Activated CD4-positive, alpha-beta memory T cell treated with anti-CD3 and anti-CD28 coated beads, Interleukin-2, amount 10 ng/mL, durations not matched to agents 7 days and 5 days (primary cell): Measurements from ENCODE around the gene HLX. TPM values are rescaled to one million over a fixed set of nuclear protein-coding genes. Genes with fewer than 3 reads are reported as not detected.

ENCODE experiments used
- CTCF ChIA-PET: fragments of 350-600 bp; sonication (Branson Sonifier 250); formaldehyde crosslinking; loops from one replicate; lab custom pipeline; 2021; ENCODE audit warnings: antibody characterized with exemption, inconsistent platforms; lab: Charles Lee
- POLR2A ChIA-PET: fragments of 350-600 bp; sonication (Branson Sonifier 250); formaldehyde crosslinking; loops from one replicate; lab custom pipeline; 2021; ENCODE audit warnings: antibody characterized with exemption; lab: Charles Lee
- DNase-seq: peaks from one replicate; pipeline ENCODE4 v3.0.0-alpha.2; 2020
- H3K27ac Mint-ChIP-seq: one replicate; pipeline ENCODE4 v1.8.0; 2021; ENCODE audit warnings: mild to moderate bottlenecking, mixed read lengths
- H3K27me3 Mint-ChIP-seq: one replicate; pipeline ENCODE4 v1.8.0; 2021; ENCODE audit warnings: mixed read lengths
- H3K36me3 Mint-ChIP-seq: one replicate; pipeline ENCODE4 v1.8.0; 2021; ENCODE audit warnings: low read depth, mixed read lengths
- H3K4me1 Mint-ChIP-seq: one replicate; pipeline ENCODE4 v1.8.0; 2021; ENCODE audit warnings: mixed read lengths
- H3K4me3 Mint-ChIP-seq: one replicate; pipeline ENCODE4 v1.8.0; 2021; ENCODE audit warnings: mild to moderate bottlenecking, mixed read lengths
- H3K9me3 Mint-ChIP-seq: one replicate; pipeline ENCODE4 v1.8.0; 2021; ENCODE audit warnings: mixed read lengths
- total RNA-seq, 2 experiments: library from RNA; stranded (reverse); gene quantifications; one replicate each; pipeline ENCODE4 v1.2.3, GENCODE V29; 2021

The HLX gene
- total RNA-seq, 2 experiments from 2014 or later: 0.20 to 0.33 TPM

DNA sequence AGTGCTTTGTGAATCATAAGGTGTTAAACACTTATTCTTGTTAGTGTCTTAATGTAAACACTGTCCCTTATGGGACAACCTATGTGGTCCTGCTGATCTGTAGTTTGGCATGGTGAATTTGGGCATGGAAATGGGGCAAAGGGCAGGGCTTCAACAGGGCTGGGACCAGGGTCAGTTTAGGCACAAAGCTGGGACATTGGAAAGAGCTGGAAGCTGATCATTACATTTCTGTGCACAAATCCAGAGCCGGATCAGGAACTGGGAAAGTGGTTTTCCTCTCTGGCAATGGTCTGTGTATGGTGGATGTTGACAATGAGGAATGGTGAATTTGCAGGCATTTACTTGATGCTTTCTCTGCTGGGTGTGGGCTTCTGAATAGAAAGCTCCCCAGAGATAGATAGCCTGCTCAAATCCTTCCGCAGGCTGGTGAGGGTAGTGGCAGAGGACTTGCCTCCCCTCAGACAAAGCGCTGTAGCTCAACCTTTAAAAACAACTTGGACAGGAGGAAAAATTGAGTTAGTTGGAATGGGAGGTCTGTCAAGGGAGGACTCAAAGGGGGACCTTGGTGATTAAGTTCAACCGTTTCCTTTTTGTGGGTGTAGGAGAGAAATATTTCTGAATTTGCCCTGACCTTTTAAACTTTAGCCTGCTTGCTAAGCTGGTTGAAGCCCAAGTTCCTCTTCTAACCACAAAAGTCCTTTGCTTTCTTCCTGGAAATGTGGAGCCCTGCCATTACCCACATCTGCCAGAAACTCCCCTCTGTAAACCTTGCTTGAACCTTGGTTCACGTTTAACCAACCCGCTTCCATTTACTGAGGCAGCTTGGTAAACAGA, 35.3 kb downstream of the HLX start:
- ChIA-PET POLR2A (no interaction called here), CTCF (no interaction called here)
- Mint-ChIP-seq H3K4me1 (no peaks in the 10 kb centered on the region), H3K4me3 (no peak overlapping the region), H3K27ac (no peak overlapping the region), H3K36me3 (no peaks in the 10 kb centered on the region), H3K9me3 (no peaks in the 10 kb centered on the region), H3K27me3 (no peaks in the 10 kb centered on the region)
- DNase-seq: no peak

DNA sequence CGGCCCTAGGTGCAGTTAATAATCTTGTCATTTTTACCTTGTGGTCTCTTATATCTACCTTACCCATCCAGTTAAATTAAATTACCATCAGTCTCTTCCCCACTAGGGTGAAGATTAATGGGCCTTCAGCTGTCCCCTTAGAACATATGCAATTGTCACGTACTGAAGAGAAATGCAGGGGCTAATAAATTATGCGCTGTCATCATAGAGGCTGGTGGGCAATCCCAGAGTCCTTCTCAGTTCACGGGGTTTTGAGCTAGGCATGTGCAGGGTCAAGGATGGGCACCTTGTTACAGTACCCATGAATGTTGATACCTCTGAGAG, 35.8 kb downstream of the HLX start:
- no peak overlapping the region for H3K4me3 Mint-ChIP-seq
- CTCF ChIA-PET: no interaction called here
- no peaks in the 10 kb centered on the region for H3K4me1 Mint-ChIP-seq
- POLR2A ChIA-PET: no interaction called here
- H3K27me3 Mint-ChIP-seq: no peaks in the 10 kb centered on the region
- no peaks in the 10 kb centered on the region for H3K9me3 Mint-ChIP-seq
- no peak for DNase-seq
- no peak overlapping the region for H3K27ac Mint-ChIP-seq
- H3K36me3 Mint-ChIP-seq: no peaks in the 10 kb centered on the region

DNA sequence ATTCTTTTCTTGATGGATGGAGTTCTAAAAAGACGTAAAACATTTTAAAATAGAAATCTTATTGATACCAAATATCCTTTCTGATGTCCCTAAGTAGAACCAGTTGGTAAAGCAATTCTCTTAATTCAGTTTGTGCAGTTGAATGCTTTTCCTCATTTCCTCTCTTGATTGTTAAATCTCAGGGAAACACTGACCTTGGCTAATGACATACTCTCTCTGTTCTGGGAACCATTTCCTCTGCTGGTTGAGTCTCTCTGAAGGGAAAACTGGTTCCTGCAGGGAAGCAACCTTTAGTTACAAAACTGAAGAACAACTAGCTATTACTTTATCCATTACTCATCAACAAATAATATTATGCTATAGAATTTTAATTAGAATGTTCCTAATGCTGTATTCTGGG, 36.7 kb downstream of the HLX start:
- no peaks in the 10 kb centered on the region for H3K27me3 Mint-ChIP-seq
- no peaks in the 10 kb centered on the region for H3K9me3 Mint-ChIP-seq
- no peak overlapping the region for H3K4me3 Mint-ChIP-seq
- no peak for DNase-seq
- no peaks in the 10 kb centered on the region for H3K36me3 Mint-ChIP-seq
- ChIA-PET CTCF (no interaction called here), POLR2A (no interaction called here)
- no peak overlapping the region for H3K27ac Mint-ChIP-seq
- no peaks in the 10 kb centered on the region for H3K4me1 Mint-ChIP-seq

DNA sequence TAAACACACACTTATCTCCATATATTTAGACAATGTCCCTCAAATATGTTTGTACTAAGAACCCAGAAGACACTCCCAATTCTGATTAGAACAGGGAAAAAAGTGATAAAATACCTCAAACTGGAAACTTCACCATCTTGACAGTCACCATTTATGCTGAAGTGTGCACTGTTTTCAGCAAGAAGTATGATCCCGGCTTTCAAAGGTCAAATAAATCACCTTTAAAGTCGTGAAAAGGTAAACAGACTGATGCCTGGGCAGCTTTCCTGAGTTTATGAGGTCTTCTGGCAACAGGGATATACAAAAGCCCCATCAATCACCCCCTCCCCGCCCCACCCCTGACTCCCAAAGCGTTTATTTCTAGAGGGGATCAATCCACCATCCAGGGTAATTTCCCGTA, 37.9 kb downstream of the HLX start:
- CTCF ChIA-PET: no interaction called here
- DNase-seq: no peak

DNA sequence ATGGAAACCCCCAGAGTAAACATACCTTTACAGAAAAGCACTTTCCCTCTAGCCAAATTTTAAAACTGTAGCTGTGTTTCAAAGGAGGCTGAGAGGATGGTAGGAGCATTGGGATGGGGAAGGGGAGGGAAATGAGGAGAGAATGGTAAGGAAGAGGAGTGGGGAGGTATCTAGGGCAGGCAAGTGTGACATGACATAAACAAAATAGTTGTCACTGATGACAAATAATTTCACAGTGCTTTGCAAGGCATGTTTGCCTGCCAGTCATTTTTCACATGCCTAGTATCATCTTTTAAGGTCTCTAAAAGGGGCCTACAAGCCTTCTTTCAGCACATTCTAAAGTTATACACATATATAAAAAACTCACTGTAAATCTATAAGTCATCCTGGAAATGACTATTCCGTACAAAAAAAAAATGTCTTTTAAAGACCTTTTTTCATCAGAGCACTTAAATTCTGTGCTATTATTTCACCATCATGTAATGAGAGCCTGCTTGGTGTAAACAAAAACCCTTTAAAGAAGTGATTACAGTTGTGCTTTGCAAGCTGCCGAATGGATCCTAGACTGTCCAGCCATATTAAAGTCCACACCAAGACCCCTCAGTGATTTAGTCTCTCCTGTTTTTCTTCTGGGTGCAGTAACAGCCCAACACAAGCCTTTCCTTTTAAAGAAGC, 38.4 kb downstream of the HLX start:
- CTCF ChIA-PET: no interaction called here
- H3K27me3 Mint-ChIP-seq: no peaks in the 10 kb centered on the region
- no peak for DNase-seq
- H3K4me3 Mint-ChIP-seq: no peak overlapping the region
- no peak overlapping the region for H3K27ac Mint-ChIP-seq
- POLR2A ChIA-PET: no interaction called here
- no peaks in the 10 kb centered on the region for H3K9me3 Mint-ChIP-seq
- no peaks in the 10 kb centered on the region for H3K36me3 Mint-ChIP-seq
- no peaks in the 10 kb centered on the region for H3K4me1 Mint-ChIP-seq

More for the DNA sequence above, 37.9 kb downstream of the HLX start:
- Mint-ChIP-seq H3K4me1 (no peaks in the 10 kb centered on the region), H3K27ac (no peak overlapping the region), H3K4me3 (no peak overlapping the region), H3K36me3 (no peaks in the 10 kb centered on the region), H3K9me3 (no peaks in the 10 kb centered on the region), H3K27me3 (no peaks in the 10 kb centered on the region)
- POLR2A ChIA-PET: no interaction called here

DNA sequence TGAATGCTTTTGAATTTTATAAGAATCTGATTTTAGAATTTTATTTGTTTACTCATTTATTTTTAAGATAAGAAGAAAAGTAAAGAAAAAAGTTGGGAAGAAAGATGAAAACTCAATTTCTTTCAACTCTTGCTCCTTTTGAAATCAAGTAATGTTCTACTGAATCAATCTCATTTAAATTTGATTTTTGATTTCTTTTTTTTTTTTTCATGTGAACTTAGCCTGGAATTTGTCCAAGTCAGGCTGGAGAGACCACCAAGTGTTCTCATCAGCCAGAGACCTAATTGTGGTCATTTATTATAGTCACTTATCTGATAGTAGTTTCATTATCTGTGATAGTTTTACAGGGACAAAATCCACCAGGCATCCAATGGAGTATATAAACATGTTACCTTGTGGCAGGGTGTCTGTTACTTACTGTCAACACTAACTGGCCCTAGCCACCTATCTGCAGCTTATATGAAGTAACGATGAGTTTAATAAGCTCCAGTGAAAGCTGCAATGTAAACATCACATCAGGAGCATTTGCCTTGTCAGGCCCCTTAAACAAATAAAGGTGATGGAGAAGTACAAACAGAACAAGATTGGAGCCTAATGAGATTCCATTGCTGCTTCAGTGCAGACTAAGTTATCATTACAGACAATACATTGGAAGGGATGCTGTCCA, 39.2 kb downstream of the HLX start:
- DNase-seq: no peak
- POLR2A ChIA-PET: no interaction called here
- no peaks in the 10 kb centered on the region for H3K36me3 Mint-ChIP-seq
- no peak overlapping the region for H3K27ac Mint-ChIP-seq
- CTCF ChIA-PET: no interaction called here
- no peaks in the 10 kb centered on the region for H3K9me3 Mint-ChIP-seq
- no peaks in the 10 kb centered on the region for H3K4me1 Mint-ChIP-seq
- H3K4me3 Mint-ChIP-seq: no peak overlapping the region
- no peaks in the 10 kb centered on the region for H3K27me3 Mint-ChIP-seq

DNA sequence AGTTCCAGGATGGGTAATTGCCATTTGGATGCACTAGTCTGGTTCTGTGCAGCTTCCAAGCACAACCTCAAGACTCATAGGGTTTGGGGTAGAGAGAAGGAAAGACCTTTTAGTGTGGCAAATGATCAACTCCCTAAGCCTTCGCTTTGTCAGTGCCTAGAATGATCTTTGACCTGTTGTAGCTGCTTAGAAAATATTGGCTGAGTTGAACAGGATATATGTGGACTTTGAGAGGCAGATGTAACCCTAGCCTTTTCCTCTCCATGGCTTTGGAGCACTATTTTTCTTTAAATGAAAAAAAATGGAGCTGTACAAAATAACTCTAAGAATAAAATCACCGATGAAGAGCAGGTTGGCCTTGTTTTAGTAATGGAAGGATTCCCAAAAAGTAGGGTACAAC, 41.7 kb downstream of the HLX start:
- no peaks in the 10 kb centered on the region for H3K9me3 Mint-ChIP-seq
- no peaks in the 10 kb centered on the region for H3K27me3 Mint-ChIP-seq
- ChIA-PET CTCF (no interaction called here), POLR2A (no interaction called here)
- no peak overlapping the region for H3K4me3 Mint-ChIP-seq
- H3K4me1 Mint-ChIP-seq: no peaks in the 10 kb centered on the region
- no peaks in the 10 kb centered on the region for H3K36me3 Mint-ChIP-seq
- DNase-seq: no peak
- H3K27ac Mint-ChIP-seq: no peak overlapping the region

DNA sequence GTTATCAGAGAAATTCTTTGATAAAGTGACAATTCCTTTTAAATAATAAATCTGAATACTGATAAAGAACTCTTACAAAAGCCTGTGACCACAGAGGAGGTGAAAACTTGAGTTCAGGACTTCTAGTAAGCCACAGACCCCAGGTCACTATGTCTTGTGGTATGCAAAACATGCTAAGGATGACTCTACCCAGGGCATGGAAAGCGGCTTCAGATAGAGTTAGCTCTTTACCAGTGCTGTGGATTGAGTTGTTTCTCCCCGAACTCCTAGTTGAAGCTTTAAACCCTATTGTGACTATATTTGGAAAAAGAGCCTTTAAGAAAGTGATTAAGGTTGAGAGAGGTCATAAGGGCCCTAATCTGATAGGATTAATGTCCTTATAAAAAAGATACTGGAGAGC, 42.3 kb downstream of the HLX start:
- CTCF ChIA-PET: no interaction called here
- no peaks in the 10 kb centered on the region for H3K36me3 Mint-ChIP-seq
- no peaks in the 10 kb centered on the region for H3K4me1 Mint-ChIP-seq
- DNase-seq: no peak
- no peak overlapping the region for H3K27ac Mint-ChIP-seq
- POLR2A ChIA-PET: no interaction called here
- H3K9me3 Mint-ChIP-seq: no peaks in the 10 kb centered on the region
- H3K27me3 Mint-ChIP-seq: no peaks in the 10 kb centered on the region
- H3K4me3 Mint-ChIP-seq: no peak overlapping the region

DNA sequence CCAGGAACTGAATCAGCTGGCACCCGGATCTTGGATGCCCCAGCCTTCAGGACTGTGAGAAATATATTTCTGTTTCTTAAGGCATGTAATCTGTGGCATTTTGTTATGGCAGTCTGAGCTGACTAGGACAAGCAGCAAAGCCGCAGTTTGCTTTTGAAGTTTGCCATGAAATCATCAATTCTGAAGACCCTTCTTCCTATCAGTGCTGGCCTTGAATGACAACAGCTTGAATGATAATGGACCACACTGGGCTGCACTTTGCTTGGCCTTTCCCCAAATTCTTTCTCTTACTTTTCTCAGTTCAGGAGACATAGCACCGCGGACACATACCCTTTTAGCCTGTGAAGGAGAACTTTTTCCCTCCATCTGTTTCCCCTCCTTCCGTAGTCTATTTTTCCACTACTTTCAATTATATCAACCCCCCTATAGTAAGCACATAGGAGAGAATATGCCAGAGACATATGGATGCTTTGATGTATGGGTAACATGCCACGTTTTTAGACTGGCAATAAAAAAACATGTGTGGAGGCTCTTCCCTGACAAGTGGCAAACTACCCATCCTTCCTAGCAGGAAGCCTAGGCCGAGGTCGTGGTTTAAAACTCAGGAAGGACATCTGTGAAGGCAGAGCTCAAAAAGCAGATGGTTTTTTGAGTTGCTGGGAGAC, 42.9 kb downstream of the HLX start:
- CTCF ChIA-PET: no interaction called here
- H3K27me3 Mint-ChIP-seq: no peaks in the 10 kb centered on the region
- POLR2A ChIA-PET: no interaction called here
- H3K4me1 Mint-ChIP-seq: no peaks in the 10 kb centered on the region
- H3K27ac Mint-ChIP-seq: no peak overlapping the region
- H3K36me3 Mint-ChIP-seq: no peaks in the 10 kb centered on the region
- H3K9me3 Mint-ChIP-seq: no peaks in the 10 kb centered on the region
- DNase-seq: no peak
- H3K4me3 Mint-ChIP-seq: no peak overlapping the region

DNA sequence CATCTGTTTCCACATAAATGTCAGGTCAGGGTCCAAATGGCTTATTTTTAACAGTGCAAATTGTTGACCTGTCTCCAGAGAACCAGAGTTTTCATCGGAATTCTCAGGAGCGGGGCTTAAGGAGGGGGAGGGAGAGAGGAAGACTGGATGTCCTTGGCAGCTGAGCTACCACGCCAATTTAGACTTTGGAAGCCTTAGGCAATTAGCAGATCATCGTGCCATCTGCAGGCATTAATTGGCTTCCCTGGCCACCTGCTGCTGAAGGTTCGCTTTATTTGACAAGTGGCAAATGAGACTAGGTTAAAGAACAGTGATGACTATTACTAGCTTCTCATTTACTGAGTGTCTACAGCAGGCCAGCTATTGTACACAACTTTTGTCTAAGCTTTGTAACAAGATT, 43.7 kb downstream of the HLX start:
- H3K27me3 Mint-ChIP-seq: no peaks in the 10 kb centered on the region
- ChIA-PET POLR2A (no interaction called here), CTCF (no interaction called here)
- H3K27ac Mint-ChIP-seq: no peak overlapping the region
- no peak overlapping the region for H3K4me3 Mint-ChIP-seq
- no peak for DNase-seq
- H3K36me3 Mint-ChIP-seq: no peaks in the 10 kb centered on the region
- no peaks in the 10 kb centered on the region for H3K9me3 Mint-ChIP-seq
- H3K4me1 Mint-ChIP-seq: no peaks in the 10 kb centered on the region

DNA sequence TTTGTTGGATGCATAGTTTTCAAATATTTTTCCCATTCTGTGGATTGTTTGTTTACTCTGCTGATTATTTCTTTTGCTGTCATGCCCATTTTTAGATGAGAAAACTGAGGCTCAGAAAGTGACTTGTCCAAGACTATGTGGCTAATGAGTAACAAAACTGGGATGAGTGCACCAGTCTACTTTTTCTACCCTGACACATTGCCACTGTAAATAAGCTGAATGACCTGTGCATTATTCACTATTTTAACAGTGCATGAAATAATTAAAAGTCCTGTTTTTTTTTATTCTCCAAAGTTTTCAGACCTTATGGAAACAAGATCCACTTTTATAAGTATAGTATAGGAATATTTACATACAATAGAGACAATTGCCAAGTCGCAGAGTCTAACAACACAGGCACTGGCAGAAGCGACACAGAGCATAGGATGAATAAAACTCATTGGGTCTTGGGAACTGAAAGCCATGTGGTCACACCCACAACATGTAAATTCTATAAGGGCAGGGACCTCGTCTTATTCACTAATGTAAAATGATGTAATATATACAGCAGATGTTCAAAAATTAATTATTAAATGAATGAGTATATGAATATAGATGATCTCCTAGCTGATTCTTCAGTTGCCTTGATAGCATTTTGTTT, 45.2 kb downstream of the HLX start:
- no peaks in the 10 kb centered on the region for H3K36me3 Mint-ChIP-seq
- POLR2A ChIA-PET: no interaction called here

DNA sequence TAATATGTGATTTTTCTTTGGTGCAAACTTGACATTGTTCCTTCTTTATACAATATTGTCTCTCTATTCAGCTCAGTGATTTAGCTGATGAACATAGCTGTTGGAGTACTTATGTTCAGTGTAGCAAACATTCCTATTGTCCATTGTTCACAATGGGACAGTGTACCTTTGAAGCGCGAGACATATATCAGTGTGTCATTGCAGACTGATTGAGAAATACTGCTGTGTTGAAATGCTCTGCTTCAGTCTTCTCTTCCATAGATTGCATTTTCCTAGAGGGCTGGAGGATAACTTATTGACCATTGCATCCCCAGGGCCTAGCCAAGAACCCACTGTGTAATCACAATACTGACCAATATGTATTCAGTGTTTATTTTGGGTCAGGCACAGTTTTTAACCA, 46.5 kb downstream of the HLX start:
- Mint-ChIP-seq H3K36me3 (no peaks in the 10 kb centered on the region), H3K9me3 (no peaks in the 10 kb centered on the region), H3K27me3 (no peaks in the 10 kb centered on the region), H3K4me3 (no peak overlapping the region), H3K4me1 (no peaks in the 10 kb centered on the region), H3K27ac (no peak overlapping the region)
- CTCF ChIA-PET: no interaction called here
- no peak for DNase-seq
- POLR2A ChIA-PET: no interaction called here

More for the DNA sequence above, 45.2 kb downstream of the HLX start:
- no peaks in the 10 kb centered on the region for H3K9me3 Mint-ChIP-seq
- CTCF ChIA-PET: no interaction called here
- H3K27ac Mint-ChIP-seq: no peak overlapping the region
- no peak for DNase-seq
- H3K27me3 Mint-ChIP-seq: no peaks in the 10 kb centered on the region
- H3K4me3 Mint-ChIP-seq: no peak overlapping the region
- no peaks in the 10 kb centered on the region for H3K4me1 Mint-ChIP-seq

DNA sequence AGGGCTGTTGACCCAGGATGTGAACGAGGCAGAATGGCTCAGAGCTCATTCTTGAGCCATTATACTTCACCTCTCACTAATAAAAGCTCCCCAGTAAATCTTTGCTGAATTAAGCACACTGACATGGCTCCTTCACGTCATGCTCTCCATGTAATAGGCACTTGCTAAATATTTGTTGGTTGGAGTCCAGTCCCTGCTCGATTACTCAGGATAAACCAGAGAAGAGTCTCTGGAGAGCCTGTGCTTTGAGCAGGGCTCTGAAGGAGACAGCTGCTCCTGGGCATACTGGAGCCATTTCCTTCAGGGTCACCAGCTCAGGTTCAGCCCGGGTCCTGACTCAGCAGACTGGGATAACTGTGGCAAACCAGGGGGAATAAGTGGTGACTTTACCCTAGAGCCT, 46.9 kb downstream of the HLX start:
- no peaks in the 10 kb centered on the region for H3K36me3 Mint-ChIP-seq
- H3K4me3 Mint-ChIP-seq: no peak overlapping the region
- H3K27ac Mint-ChIP-seq: no peak overlapping the region
- no peak for DNase-seq
- ChIA-PET POLR2A (no interaction called here), CTCF (no interaction called here)
- no peaks in the 10 kb centered on the region for H3K4me1 Mint-ChIP-seq
- H3K9me3 Mint-ChIP-seq: no peaks in the 10 kb centered on the region
- no peaks in the 10 kb centered on the region for H3K27me3 Mint-ChIP-seq
